GM23248 (cell line): ENCODE data around the gene PHC2. TPM values are rescaled to one million over a fixed set of nuclear protein-coding genes. Genes with fewer than 3 reads are reported as not detected.

ENCODE experiments used
- DNase-seq: peaks from one replicate; pipeline ENCODE4 v3.0.0-alpha.2; 2015
- H2AFZ ChIP-seq: fragments of 200-600 bp; sonication (generic); 2 replicates; pipeline ENCODE4 v1.6.1; 2016; ENCODE audit warnings: antibody characterized with exemption
- H3F3A ChIP-seq: fragments of 200-600 bp; sonication (generic); 2 replicates; pipeline ENCODE4 v1.6.1; 2016; ENCODE audit warnings: mild to moderate bottlenecking, antibody characterized with exemption, mixed run types; ENCODE audit not compliant: insufficient read depth
- H3K27ac ChIP-seq: fragments of 200-600 bp; sonication (generic); 2 replicates; pipeline ENCODE4 v1.5.1; 2016; ENCODE audit warnings: mild to moderate bottlenecking
- H3K27me3 ChIP-seq: fragments of 200-600 bp; sonication (generic); replicated peaks from 2 replicates; pipeline ENCODE4 v1.6.1; 2016; ENCODE audit warnings: mild to moderate bottlenecking; ENCODE audit not compliant: insufficient read depth
- H3K36me3 ChIP-seq: fragments of 200-600 bp; sonication (generic); 2 replicates; pipeline ENCODE4 v1.6.1; 2016; ENCODE audit warnings: low read depth, mild to moderate bottlenecking
- H3K4me1 ChIP-seq: fragments of 200-600 bp; sonication (generic); 2 replicates; pipeline ENCODE4 v1.6.1; 2016; ENCODE audit warnings: mild to moderate bottlenecking; ENCODE audit not compliant: insufficient read depth
- H3K4me2 ChIP-seq: fragments of 200-600 bp; sonication (generic); one replicate; pipeline ENCODE4 v1.6.1; 2016; ENCODE audit warnings: mild to moderate bottlenecking; ENCODE audit not compliant: unreplicated experiment
- H3K4me3 ChIP-seq: fragments of 200-600 bp; sonication (generic); 2 replicates; pipeline ENCODE4 v1.5.1; 2016; ENCODE audit warnings: mild to moderate bottlenecking
- H3K79me2 ChIP-seq: fragments of 200-600 bp; sonication (generic); 2 replicates; pipeline ENCODE4 v1.6.1; 2016; ENCODE audit warnings: mild to moderate bottlenecking; ENCODE audit not compliant: insufficient read depth
- H3K9ac ChIP-seq: fragments of 200-600 bp; sonication (generic); 2 replicates; pipeline ENCODE4 v1.6.1; 2016; ENCODE audit warnings: mild to moderate bottlenecking
- H3K9me2 ChIP-seq: fragments of 200-600 bp; sonication (generic); 2 replicates; pipeline ENCODE4 v1.6.1; 2016; ENCODE audit warnings: mixed run types, mild to moderate bottlenecking, moderate library complexity; ENCODE audit not compliant: insufficient read depth
- H3K9me3 ChIP-seq: fragments of 200-600 bp; sonication (generic); one replicate; pipeline ENCODE4 v1.6.1; 2017; ENCODE audit warnings: low read depth
- H4K20me1 ChIP-seq: fragments of 200-600 bp; sonication (generic); 2 replicates; pipeline ENCODE4 v1.6.0; 2016; ENCODE audit not compliant: insufficient read depth
- EZH2 ChIP-seq: fragments of 200-600 bp; sonication (generic); IDR thresholded peaks from 2 replicates; pipeline ENCODE4 v1.6.1; 2018; ENCODE audit warnings: antibody characterized with exemption, mild to moderate bottlenecking; ENCODE audit not compliant: insufficient read depth, poor library complexity, severe bottlenecking
- EZH2phosphoT487 ChIP-seq: fragments of 200-600 bp; sonication (generic); IDR thresholded peaks from 2 replicates; pipeline ENCODE4 v1.6.1; 2018; ENCODE audit warnings: antibody characterized with exemption, moderate library complexity, mild to moderate bottlenecking, low read depth; ENCODE audit not compliant: insufficient read depth
- WGBS, 2 experiments: methylation state at CpG; one replicate each; pipeline ENCODE4 v1.1.6; 2015 to 2017; ENCODE audit warnings: low lambda C conversion rate in 2 of 2, low coverage in 1 of 2; ENCODE audit errors: missing lambda C conversion rate in 2 of 2; 5-methylcytosine and 5-hydroxymethylcytosine counted together
- in situ Hi-C: fragments of 300-500 bp; cut with MboI; formaldehyde crosslinking; loops from 2 replicates; pipeline ENCODE4 v1.15.0; 2020
- polyA plus RNA-seq: library from polyadenylated mRNA; unstranded; fragments of >200 nt; fragmentation: Nextera tagmentation; extraction: Ambion mirVana; gene quantifications from 2 replicates; pipeline ENCODE4 v1.2.1, GENCODE V29; 2016
- total RNA-seq: library from RNA; depleted of rRNA; stranded (reverse); fragments of >200 nt; shearing (Covaris generic); gene quantifications from 2 replicates; pipeline ENCODE4 v1.2.3, GENCODE V29; 2014

PHC2 gene
- total and polyA plus RNA-seq, 2 experiments from 2014 or later: 15.1 to 74.7 TPM

- DNase-seq: no peak
- Histone ChIP-seq H3K36me3 (no peaks in the 10 kb centered on the region), H3K79me2 (peaks cover 5% of the 10 kb centered on the region), H3K9me3 (no peaks in the 10 kb centered on the region), H4K20me1 (no peaks in the 10 kb centered on the region), H3K27ac (no peak overlapping the region), H3K27me3 (no peaks in the 10 kb centered on the region), H2AFZ (no peak overlapping the region), H3F3A (peaks cover 9% of the 10 kb centered on the region; the same call in 1 of the 2 replicates), H3K4me3 (no peak overlapping the region), H3K9ac (no peak overlapping the region), H3K4me1 (peaks cover 28% of the 10 kb centered on the region), H3K4me2 (no peak overlapping the region), H3K9me2 (no peaks in the 10 kb centered on the region)
- WGBS, 2 experiments: 100% methylated on average over 2 of the region's 2 CpGs
- TF ChIP-seq EZH2phosphoT487 (no peak), EZH2 (no peak)
- in situ Hi-C loops: no loop called here
Measured at GRCh38 chr1:33380811-33381210, 50.1 kb downstream of the PHC2 start.

- H3F3A ChIP-seq: peaks cover 9% of the 10 kb centered on the region; the same call in 1 of the 2 replicates
- no peaks in the 10 kb centered on the region for H3K9me3 ChIP-seq
- no peak for DNase-seq
- in situ Hi-C loops: no loop called here
- H3K79me2 ChIP-seq: peaks cover 5% of the 10 kb centered on the region
- TF ChIP-seq EZH2phosphoT487: no peak
- no peak for TF ChIP-seq EZH2
- no peak overlapping the region for H3K4me2 ChIP-seq
- peaks cover 25% of the 10 kb centered on the region for H3K4me1 ChIP-seq
- no peaks in the 10 kb centered on the region for H4K20me1 ChIP-seq
- no peak overlapping the region for H3K9ac ChIP-seq
- 35 to 40% methylated on average over 6 to 10 of the region's 10 CpGs for WGBS, 2 experiments
- no peaks in the 10 kb centered on the region for H3K36me3 ChIP-seq
- no peak overlapping the region for H3K4me3 ChIP-seq
- H3K27ac ChIP-seq: no peak overlapping the region
- no peaks in the 10 kb centered on the region for H3K27me3 ChIP-seq
- H2AFZ ChIP-seq: no peak overlapping the region
- no peaks in the 10 kb centered on the region for H3K9me2 ChIP-seq
Measured at GRCh38 chr1:33379631-33380354, 51.1 kb downstream of the PHC2 start.

DNA sequence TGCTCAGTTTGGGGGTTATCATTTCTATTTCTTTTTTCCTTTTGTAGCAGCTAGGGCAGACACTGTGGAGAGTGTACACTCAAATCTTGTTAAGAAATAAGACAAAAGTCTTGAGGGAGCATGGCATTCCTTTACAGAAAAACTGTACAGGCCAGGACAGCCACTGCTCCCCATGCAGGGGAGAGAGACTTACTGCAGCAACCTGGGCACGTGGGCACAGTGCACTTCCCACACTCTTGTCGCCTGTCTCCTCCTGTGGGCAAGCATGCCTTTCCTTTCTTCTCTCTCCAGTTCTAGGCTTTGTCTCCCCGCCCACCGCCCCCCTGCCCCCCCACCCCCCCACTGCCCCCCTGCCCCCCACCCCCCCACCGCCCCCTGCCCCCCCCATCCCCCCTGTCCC, 51.9 kb downstream of the PHC2 start:
- no peak overlapping the region for H3K27ac ChIP-seq
- H3K4me3 ChIP-seq: no peak overlapping the region
- peak; percentile 21 for DNase-seq
- no peaks in the 10 kb centered on the region for H3K27me3 ChIP-seq
- peaks cover 25% of the 10 kb centered on the region for H3K4me1 ChIP-seq
- H3K9me3 ChIP-seq: no peaks in the 10 kb centered on the region
- TF ChIP-seq EZH2 (no peak), EZH2phosphoT487 (no peak)
- no peak overlapping the region for H2AFZ ChIP-seq
- no peaks in the 10 kb centered on the region for H3K36me3 ChIP-seq
- no peak overlapping the region for H3K4me2 ChIP-seq
- peaks cover 5% of the 10 kb centered on the region; the same call in 1 of the 2 replicates for H3K79me2 ChIP-seq
- no peaks in the 10 kb centered on the region for H4K20me1 ChIP-seq
- H3F3A ChIP-seq: peaks cover 7% of the 10 kb centered on the region; the same call in 1 of the 2 replicates
- no peak overlapping the region for H3K9ac ChIP-seq
- WGBS, 2 experiments: 20 to 37% methylated on average over 2 to 5 of the region's 5 CpGs
- in situ Hi-C loops: no loop called here
- no peaks in the 10 kb centered on the region for H3K9me2 ChIP-seq

DNA sequence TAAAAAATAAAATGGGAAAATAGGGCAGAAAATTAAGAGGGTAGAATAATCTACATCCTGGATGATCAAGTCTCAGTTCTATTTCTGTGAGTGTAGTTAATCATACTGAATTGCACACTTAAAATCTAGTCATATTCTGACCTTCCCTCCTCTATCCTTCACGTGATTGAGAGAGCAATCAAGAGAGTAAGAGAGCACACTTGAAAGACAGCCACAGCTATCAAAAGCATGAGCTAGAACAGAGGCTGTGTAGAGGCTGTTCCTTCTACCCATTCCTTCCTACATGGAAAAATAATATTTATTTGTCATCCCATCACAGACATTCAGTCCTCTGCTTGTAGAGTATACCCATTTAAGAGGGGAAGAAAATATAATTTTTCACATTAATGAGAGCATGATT, 52.4 kb downstream of the PHC2 start:
- Histone ChIP-seq H3K27me3 (no peaks in the 10 kb centered on the region), H3K9me3 (no peaks in the 10 kb centered on the region), H3F3A (0 out of 2 replicates have a peak, but pooled peaks cover 4% of the 10 kb centered on the region), H3K36me3 (no peaks in the 10 kb centered on the region), H4K20me1 (no peaks in the 10 kb centered on the region), H3K4me2 (no peak overlapping the region), H3K9me2 (no peaks in the 10 kb centered on the region), H3K79me2 (peaks cover 5% of the 10 kb centered on the region; the same call in 1 of the 2 replicates), H3K4me3 (no peak overlapping the region), H3K4me1 (peaks cover 20% of the 10 kb centered on the region), H3K27ac (no peak overlapping the region), H3K9ac (no peak overlapping the region), H2AFZ (no peak overlapping the region)
- 47% methylated on average over 1 of the region's 1 CpG for WGBS, 2 experiments
- in situ Hi-C loops: no loop called here
- no peak for TF ChIP-seq EZH2
- TF ChIP-seq EZH2phosphoT487: no peak
- no peak for DNase-seq
